HCT116 (cell line): ENCODE results near the gene FIBCD1.

Source experiments
- CEBPB ChIP-seq: IDR thresholded peaks from 2 replicates; pipeline ENCODE4 v1.6.1; 2012; ENCODE audit warnings: low read depth
- CTCF ChIP-seq, 3 experiments: fragments of 200-600 bp in 1 of 3; sonication (generic) in 1 of 3; IDR thresholded peaks in 2 of 3; conservative IDR thresholded peaks in 1 of 3; 2 replicates each; pipeline ENCODE4 v1.5.1; 2012 to 2017; ENCODE audit warnings: low read depth in 2 of 3, low read length in 2 of 3, antibody characterized with exemption in 1 of 3, borderline replicate concordance in 1 of 3, control low read depth in 1 of 3, mild to moderate bottlenecking in 1 of 3, mixed read lengths in 1 of 3, mixed run types in 1 of 3, moderate library complexity in 1 of 3; ENCODE audit not compliant: insufficient read depth in 1 of 3
- POLR2A ChIP-seq: IDR thresholded peaks from 2 replicates; pipeline ENCODE4 v1.7.0; 2011; ENCODE audit warnings: borderline replicate concordance; ENCODE audit not compliant: insufficient read depth, insufficient read length; ENCODE audit errors: extremely low read depth
- POLR2AphosphoS5 ChIP-seq: IDR thresholded peaks from 2 replicates; pipeline ENCODE4 v1.6.1; 2011; ENCODE audit warnings: mild to moderate bottlenecking, low read depth, low read length, moderate library complexity

GRCh38 chr9:130856474-130856873, 82.6 kb downstream of the FIBCD1 start:
- no peak for TF ChIP-seq CEBPB
- no peak for TF ChIP-seq CTCF (IDR thresholded peaks at IDR 0.05 in 2 of 3, conservative IDR thresholded peaks at IDR 0.05 in 1 of 3; ENCODE audit: borderline replicate concordance in 1 of 3, insufficient read depth in 1 of 3, low read depth in 2 of 3, low read length in 2 of 3)
- TF ChIP-seq POLR2A: no peak
- TF ChIP-seq POLR2AphosphoS5: no peak
